DLD1 (cell line): Measurements from ENCODE around the gene MEGF6.

Experiments
- in situ Hi-C: cut with HindIII; loops from 2 replicates; pipeline ENCODE4 v1.10.0; 2017; ENCODE audit warnings: low sequenced_read_pairs

The MEGF6 gene

DNA sequence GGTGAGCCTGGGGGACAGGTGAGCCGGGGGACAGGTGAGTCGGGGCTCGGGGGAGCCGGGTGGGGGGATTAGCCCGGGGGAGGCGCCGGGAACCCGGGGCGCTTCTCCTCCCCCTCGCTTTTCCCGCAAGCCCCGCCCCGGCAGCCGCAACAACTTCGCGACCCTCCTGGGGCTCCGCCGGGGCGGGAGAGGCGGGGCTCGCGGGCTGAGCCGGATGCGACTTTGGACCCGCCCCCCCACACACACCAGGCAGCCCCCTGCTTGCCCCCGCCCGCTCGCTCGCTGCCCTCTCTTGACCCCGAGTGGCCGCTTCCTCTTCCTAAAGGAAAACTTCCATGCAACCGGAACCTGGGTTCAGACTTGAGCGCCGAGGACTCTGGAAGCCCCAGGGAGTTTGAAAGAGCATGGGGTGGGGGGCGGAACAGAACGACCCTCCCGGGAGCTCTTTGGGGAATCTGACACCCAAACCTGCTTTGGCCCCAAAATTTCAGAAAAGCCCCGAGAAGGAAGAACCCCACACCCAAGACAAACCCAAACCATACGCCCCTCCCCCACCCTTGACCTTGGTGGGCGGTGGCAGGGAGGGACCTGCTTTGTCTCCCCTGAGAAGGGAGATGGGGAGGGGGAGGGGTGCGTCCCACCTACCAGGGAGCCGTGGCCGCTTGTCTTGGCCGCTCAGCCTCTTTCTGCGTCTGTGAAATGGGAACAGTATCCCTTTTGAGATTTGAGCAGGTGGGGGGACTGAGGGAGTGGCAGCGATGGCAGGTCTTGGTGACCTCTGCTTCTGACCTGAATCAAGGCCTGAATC, 156.3 kb downstream of the MEGF6 start:
- in situ Hi-C loops, result no loop called here

DNA sequence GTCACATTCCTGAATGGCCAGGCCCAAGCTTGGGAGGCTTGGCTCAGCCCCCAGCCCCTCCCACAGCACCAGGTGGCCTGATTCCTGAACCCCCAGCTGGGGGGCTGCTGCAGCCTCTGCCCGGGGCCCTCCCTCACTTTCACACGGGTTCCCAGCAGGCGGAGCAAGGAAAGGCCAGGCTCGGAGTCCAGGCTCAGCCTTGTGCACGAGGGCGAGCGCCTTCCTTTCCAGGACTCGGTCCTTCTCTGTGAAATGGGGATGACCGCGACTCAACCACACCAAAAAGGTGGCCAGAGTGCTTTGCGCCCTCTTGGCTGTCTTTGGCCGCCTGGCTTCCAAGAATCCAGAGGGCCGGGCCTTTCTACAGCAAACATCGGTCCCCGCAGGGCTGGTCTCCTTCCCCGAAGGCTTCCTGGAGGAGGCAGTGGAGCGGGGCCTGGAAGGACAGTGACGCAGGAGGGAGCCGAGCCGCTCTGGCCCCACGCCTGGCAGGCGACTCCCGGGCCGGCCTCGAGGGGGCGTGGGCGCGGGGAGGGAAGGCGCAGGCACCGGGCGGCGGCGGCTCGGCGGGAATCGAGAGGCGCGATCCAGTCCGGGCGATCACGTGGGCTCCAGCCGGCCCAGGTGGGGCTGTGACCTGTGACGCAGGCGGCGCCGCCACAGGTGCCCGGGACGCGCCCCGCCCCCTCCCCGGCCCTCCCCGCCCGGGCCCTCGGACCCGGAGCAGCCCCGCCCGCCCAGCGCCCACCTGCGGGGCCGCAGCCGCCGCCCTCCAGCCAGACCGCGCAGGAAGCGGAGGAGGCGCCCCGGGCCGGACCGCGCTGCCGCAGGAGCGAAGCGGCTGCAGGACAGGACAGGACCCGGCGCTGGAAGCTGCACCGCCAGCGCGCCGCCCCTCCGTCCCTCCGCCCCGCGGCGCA, 157.2 kb downstream of the MEGF6 start, which contains the start of gene ARHGEF16:
TSS of gene ARHGEF16 (plus strand) at position 775 of the 920 bp plus-strand sequence. CDS start 8,420 bp downstream, outside the sequence.
- in situ Hi-C loops, result no loop called here

DNA sequence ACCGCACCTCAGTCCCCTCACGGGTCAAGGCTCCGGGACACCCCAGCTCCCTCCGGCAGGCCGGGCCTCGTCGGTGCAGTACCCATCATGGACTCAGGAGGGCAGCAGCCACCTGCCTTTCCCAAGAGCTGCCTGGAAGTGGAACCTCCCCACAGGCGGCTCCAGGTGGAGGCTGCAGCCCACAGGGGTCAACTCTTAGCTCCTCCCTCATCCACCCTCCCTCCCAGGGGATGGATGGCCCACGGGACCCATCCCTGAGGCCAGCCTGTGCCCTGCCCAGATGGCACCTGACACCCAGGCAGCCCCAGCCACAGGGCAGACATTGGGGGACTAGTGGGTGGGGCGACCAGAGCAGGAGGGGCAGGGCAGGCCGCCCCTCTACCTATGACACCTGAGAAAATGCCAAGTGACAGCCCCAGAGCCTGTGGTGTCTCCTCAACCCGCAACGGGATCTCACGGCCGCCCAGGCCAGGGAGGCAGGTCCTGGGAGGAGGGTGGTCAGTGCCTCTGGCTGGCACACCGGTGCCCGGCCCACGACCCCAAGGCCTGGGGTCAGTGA, 158.0 kb downstream of the MEGF6 start:
- in situ Hi-C loops, result no loop called here

DNA sequence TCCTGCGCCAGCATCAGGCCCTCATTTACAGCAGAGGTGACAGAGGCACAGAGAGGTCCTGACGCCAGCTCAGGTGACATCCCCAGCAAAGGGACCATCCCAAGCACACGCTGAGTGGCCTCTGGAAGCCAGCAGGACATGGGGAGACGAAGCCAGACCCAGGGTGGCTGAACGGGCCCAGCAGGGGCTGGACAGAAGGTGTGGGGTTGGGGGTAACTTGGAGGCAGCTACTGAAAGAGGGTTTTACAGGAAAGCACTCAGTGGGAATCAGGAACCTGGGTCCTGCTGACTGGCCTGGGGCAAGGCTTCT, 158.5 kb downstream of the MEGF6 start:
- in situ Hi-C loops, result no loop called here

DNA sequence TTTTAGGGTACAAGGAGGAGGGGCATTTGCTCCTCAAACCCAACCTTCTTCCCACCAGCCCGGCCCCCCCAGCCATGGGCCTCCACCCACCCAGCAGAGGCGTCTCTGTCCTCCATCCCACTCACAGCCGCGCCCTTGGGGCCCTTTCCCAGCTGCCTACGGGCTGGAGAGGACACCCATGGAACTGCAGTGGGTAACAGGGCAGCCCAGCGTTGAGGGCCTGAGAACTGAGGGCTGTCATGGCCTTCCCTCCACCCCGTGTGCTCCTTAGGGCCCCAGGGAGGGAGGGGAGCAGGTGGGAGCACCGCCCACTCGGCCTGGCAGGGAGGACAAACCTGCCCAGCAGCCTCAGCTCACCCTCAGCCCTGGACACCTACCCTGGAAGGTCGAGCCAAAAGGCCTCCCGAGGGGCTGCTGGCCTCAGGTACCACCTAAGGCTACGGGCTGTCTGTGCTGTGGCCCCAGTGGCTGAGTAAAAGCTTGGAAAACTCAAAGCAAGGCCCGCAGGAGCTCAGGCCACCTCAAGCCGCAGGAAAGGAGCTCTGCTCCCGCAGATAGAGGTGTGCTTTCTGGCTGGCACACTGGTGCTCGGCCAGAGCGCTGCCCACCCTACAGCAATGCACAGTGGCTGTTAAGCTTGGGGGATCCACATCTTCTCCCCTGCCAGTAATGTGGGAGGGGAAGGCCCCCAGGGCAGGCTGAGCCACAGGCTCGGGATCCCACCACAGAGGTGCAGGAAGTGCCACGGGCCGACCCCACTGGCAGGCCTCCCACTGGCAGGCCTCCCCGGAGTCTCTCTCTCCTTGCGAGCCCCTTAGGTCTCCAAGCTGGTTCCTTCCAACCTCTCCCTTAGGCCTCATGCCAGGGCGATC, 159.1 kb downstream of the MEGF6 start:
- in situ Hi-C loops, result no loop called here

DNA sequence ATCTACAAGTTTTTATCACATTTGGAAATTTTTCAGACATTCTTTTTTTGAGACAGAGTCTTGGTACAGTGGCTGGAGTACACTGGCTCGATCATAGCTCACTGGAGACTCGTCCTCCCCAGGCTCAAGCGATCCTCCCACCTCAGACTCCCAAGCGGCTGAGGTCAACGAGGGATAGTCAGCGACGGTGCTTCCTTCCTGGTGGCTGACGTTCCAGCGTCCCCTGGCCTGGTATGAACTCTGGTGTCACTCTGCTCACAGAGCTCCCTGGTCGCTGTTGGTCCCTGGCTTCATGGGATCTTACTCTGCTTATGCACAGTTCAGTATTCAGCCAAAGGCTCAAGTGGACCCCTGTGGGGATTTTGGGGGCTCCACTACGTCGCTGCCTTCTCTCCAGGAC, 160.3 kb downstream of the MEGF6 start:
- in situ Hi-C loops, result no loop called here

DNA sequence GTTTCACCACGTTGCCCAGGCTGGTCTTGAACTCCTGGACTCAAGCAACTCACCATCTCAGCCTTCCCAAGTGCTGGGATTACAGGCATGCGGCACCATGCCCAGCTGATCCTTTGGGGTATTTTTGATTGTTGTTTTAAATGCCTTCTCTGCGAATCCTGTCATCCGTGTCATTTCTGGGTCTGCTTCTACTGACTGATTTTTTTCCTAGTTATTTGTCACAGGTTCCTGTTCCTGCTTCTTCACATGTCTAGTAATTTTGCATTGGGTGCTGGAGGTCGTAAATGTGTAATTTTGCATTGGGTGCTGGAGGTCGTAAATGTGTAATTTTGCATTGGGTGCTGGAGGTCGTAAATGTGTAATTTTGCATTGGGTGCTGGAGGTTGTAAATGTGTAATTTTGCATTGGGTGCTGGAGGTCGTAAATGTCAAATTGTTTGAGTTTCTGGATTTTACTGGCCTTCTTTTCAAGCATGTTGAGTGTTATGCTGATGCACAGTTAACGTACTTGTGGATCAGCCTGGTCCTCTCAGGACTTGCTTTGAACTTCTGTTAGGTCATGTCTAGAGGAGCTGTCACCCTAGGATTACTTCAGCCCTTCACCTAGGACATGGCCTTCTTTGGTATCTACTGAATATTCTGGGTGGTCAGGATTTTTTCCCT, 161.0 kb downstream of the MEGF6 start:
- in situ Hi-C loops, result no loop called here

DNA sequence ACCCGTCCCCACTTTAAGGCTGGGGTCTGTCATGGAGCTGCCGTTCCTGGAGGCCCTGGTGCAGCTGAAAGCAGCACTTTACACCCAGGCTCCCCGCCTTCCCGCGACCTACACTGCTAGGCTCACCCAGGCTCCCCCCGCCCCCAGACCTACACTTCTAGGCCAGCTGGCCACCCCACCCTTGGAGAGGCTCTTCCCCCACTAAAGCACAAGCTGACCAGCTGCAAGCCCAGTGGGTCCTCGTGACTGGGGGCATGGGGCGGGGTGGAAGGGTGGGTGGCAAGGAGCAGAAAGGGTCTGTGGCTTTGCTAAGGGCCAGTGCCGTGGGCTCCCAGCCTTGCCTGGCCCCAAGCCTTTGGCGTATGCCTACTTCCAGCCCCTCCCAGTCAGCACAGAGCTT, 166.6 kb downstream of the MEGF6 start:
- in situ Hi-C loops, result no loop called here

DNA sequence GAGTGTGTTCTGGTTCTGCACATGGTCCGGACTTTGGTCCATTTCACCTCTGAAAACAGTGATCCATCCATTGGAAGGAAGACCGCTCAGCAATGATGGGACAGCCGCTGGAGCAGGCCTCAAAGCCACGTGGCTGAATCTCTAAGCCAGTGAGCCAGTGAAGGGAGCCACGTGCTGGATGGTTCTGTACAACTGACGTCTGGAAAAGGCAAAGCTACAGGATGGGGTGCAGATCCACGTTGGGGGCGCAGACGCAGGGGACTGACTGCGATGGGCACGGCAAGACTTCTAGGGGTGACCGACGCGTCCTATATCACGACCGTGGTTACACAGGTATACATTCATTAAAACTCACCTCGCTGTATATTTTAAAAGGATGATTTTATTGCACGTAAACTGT, 167.0 kb downstream of the MEGF6 start:
- in situ Hi-C loops, result no loop called here

DNA sequence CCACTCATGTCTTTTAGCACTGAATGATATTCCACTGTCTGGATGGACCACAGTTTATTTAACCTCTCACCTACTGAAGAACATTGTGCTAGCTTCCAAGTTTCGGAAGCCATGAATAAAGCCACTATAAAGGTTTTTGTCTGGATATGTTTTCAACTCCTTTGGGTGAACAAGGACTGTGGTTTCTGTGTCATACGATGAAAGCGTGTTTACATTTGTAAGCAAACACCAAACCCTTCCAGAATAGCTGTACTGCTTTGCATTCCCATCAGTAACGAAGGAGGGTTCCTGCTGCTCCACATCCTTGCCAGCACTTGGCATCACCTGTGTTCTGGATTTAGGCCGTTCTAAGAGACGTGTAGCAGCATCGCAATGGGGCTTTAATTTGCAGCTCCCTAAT, 167.5 kb downstream of the MEGF6 start:
- in situ Hi-C loops, result no loop called here

DNA sequence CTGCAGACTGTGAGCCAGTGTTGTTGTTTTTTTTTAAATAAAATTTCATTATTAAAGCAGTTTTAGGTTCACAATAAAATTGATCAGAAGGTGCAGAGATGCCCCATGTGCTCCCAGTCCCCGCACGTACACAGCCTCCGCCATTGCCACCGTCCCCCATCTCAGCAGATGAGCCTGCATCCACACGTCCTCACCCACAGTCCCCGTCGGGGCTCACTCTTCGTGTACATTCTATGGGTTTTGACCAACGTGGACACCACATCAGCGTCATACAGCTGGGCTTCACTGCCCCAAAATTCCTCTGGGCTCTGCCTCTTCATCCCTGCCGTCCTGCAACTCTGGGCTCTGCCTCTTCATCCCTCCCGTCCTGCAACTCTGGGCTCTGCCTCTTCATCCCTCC, 168.4 kb downstream of the MEGF6 start:
- in situ Hi-C loops, result no loop called here

DNA sequence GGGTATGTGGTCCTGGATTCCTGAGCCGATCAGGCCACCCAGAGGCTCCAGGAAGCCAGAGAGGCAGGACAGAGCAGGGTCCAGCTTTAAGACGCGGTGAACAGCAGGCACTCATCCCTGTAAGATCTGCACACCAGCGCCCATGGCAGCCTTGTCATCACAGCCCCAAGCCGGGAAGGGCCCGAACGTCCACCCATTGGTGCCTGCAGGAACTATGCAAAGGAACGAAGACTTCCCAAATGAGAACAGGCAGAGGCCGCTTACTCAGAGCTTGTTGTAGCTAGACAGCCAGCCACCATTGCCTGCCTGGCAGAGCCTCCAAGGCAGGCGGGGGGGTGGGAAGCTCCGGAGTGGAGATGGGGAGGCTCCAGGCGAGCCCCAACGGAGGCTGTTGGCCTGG, 169.0 kb downstream of the MEGF6 start:
- in situ Hi-C loops, result no loop called here

DNA sequence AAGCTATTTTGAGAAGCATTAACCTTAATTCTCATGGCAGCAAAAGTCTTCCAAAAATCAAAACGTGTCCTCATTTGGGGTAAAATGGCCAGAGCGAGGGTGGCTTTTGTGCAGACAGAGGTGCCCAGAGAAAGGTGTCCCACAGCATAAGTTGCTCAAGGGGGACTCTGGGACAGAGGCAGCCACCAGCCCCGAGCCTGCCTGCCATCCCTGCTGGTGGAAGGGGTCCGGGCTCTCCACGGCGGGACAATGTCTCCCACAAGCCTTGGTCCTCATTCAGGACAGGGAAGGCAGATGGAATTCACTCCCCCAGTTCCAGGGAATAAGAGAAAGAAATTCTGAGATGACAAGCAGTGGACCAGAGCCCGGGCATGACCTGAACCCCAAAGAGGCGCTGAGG, 169.4 kb downstream of the MEGF6 start:
- in situ Hi-C loops, result no loop called here

DNA sequence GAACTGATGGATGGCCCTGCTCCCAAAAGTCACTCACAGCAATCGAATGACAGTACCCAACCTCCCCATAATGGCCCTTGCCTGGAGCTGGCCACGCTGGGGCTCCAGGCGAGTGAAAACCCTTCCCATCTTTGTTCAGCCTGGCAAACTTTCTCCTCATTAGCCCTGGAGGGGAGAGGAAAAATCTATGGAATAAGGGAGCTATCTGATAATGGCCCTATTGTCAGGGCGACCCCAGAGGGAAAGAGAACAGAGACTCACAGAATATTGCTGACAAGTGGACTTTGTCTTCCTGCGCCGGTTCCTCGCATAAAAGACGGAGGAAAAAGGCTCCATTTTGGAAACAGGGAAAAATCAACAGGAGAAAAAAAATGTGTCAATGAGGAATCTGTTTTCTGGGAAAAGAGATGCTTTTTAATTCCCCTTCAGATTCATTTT, 169.9 kb downstream of the MEGF6 start:
- in situ Hi-C loops, result no loop called here

DNA sequence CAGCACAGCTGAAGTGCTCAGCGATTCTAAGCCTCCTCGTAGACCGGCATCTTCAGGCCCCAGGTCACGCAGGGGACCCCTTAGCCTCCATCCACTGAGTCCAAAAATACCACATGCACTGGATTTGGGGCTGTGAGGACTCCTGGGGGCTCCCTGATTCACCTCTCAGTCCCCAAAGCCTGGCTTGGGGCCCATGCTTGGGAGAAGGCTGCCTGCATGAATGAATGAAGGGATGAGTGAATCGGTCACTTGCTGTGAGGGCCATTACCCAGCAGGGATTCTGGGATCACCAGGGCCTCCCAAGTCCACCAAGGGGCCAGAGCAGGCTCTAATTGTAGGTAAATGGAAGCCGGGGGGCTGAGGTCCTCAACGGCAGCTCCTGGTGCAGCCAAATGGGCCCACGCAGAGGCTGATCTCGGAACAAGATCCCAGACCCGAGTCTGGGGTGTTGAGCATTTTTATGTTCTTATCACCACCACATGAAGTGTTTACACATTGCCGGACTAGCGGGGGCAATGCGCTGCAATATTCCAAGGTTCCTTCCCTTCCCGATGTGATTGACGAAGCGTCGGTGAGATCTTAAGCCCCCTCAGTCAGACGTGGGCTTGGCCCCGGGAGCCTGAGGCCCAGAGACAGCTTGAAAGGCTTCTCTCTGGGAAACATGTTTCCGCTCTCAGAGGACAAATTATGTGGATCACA, 170.4 kb downstream of the MEGF6 start:
- in situ Hi-C loops, result no loop called here

DNA sequence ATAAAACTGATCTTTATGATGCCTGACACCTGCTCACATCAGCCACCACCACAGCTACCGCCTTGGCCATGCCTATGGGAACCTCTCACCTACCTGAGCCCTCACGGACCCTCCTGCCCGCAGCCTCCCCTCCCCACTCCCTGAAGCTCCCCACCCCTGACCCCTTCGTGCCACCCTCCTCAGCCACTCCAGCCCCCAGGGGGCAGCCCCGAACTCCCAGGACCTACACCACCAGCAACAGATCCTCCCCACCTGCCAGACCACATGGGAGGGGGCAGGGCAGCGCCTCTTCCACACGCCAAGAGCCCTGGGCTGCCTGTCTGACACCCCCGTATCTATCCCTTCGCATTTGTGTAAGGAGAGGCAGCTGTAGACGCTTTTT, 171.0 kb downstream of the MEGF6 start:
- in situ Hi-C loops, result no loop called here
